NCI-H524 (cell line): ENCODE results near the gene DYNAP.

ENCODE experiments used
- DNase-seq, 2 experiments: peaks; one replicate each; lab custom pipeline; 2025; lab: John Stamatoyannopoulos, UW

The DYNAP gene

DNA sequence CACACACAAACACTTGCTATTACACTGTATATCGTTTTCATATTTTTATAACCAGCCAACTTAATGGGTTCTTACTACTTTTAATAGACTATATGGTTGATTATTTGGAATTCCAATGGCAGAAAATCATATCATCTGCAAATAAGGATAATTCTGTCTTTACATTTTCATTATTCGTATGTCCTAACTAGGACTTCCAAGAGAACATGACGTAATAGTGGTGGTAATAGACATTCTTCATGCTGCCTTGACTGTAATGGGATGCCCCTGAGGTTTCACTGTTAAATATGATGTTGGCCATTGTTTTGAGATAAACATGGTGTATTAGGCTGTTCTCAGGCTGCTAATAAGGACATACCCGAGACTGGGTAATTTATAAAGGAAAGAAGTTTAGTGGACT is 45.2 kb downstream of the DYNAP start:
- DNase-seq: no peak

DNA sequence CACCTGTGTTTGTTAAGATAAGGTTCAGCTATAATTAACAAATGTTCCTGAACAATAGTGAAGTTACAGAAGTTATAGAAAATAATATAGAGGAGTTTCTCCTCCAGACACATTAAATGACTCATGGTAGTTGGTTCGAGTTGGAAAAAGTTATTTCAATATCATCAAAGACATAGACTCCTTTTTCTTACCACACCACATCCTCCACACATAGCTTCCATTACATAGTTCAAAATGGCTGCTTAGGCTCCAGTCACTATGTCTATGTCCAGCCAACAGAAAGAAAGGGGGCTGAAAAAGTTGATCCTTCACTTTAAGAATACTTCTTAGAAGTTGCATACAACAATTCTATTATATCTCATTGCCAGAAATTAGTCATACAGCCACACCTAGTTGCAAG is 50.7 kb downstream of the DYNAP start:
- DNase-seq: no peak

DNA sequence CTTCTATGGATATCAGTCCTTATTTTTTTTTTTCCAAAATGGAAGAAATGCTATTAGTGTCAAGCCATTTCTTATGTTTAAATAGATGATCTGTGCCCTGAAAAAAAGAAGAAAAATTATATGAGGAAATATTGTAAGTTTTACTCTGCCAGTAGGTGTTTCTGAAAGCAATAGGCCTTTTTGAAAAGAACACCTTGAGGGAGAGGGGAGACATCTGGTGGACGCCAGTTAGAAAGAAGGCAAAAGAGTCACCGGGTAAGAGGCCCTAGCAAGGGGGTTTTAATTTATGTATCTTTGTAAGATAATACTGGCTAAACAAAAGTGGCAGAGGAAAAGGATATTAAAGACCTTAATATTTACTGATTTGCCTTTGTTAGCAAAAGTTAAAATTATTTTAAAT is 56.1 kb downstream of the DYNAP start:
- peak; percentile 23 to 51 for DNase-seq
